Renal cortex interstitium (tissue), 11 donors: ENCODE results near the gene C14orf180. TPM values are rescaled to one million over a fixed set of nuclear protein-coding genes. Genes with fewer than 3 reads are reported as not detected.
"Not testable (repeated sequence)": the region's sequence is repeated elsewhere in the genome, so short reads cannot be mapped to it uniquely, and the experiment has no call there.

Experiments
- DNase-seq, 11 donors: peaks; one replicate each; pipeline ENCODE4 v3.0.0-alpha.2; 2013; ENCODE audit warnings: low read depth in 9 of 11, low spot score in 4 of 11; ENCODE audit errors: extremely low read depth in 1 of 11
- polyA plus RNA-seq, 3 donors: library from polyadenylated mRNA; unstranded; fragments of 120-200 nt; gene quantifications; one replicate each; pipeline ENCODE4 v1.2.1, GENCODE V29; 2013; ENCODE audit not compliant: insufficient read length in 3 of 3

The C14orf180 gene
- polyA plus RNA-seq, 3 donors: not detected

DNA sequence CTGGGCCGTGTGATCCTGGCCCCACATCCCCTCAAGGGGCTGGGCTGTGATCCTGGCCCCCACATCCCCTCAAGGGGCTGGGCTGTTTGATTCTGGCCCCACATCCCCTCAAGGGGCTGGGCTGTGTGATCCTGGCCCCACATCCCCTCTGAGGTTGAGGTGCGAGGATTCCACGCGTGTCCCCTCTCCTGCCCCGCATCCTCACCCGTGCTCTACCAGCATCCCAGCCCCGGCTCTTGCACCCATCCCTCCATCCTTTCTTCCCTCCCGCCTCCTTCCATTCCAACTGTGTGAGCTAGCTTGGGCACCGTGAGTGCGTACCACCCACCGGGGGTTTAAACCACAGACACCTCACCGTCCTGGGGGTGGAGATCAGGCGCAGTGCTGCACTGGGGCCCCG, 56.2 kb downstream of the C14orf180 start:
- DNase-seq: no peak

DNA sequence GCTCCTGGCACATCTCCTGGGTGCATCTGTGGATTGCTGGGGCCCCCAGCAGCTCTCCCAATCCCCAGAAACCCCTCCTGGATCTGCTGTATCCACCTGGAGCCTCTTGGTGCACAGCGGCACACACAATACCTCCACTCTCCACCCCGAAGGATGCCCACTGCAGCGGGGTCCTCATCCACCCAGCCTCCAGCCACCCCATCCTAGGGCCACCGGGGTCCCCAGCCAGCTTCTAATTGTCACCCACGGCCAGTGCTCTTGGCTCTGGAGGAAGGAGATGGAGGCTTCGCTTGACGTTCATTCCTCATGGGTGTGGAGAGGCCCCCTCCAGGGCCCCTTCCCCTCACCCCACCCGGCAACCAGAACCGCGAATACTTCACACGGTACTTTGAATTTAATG, 56.6 kb downstream of the C14orf180 start:
- no peak for DNase-seq

DNA sequence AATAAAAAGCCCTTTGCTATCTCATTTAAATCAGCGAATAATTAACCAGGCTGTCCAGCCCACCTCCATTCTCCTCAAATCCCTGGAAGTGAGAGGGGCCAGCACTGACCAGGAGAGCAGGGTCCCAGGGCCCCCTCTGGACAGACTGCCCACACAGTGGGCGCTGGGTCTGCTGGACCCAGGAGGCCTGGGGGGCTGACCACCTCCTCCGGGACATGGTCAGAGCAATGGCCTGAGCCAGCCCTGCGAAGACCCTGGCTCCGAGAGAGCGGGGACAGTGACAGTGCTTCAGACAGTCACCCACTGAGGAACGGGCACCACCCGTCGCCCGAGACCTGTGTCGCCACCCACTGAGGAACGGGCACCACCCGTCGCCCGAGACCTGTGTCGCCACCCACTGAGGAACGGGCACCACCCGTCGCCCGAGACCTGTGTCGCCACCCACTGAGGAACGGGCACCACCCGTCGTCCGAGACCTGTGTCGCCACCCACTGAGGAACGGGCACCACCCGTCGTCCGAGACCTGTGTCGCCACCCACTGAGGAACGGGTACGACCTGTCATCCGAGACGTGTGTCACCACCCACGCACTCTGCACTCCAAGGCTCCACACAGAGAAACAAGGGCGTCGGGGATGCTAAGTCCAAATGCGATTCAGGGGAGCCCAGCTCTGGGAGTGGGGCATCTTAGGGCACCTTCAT, 57.4 kb downstream of the C14orf180 start:
- not testable (repeated sequence) for DNase-seq

DNA sequence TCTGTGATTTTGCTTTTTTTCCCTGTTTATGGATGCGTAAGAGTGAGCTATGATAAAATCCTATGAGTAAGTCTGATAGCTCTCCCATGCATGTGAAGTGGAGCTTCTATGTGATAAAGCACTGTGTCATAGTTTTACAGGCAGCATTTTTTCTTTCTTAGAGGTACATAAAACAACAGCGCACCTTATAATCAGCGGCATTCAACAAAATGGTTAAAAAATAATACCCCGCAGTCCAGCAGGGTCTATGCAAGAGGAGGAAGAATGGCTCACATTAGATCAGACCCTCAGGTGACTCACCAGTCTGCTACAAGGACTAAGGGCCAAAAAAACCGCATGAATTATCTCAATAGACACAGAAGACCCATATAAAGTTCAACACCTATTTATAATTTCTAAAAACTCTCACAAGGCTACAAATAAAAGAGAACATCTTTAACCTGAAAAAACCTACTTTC, 58.0 kb downstream of the C14orf180 start:
- no peak for DNase-seq

DNA sequence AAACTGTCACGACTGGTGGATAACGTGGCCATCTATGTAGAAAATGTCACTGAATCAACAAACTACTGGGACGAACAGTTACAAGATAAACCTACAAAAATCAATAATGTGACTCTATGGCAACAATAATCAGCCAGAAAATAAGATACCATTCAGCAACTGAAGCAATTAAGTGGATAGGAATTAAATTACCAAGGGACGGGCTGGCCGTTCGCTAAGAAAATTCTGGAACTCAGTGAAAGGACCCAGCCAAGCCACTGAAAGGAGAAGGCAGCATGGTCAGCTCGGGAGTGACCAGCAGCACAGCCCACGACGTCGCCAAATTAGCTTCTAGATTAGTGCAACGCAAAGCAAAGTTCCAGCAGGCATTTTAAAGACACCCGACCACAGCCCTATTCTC, 58.6 kb downstream of the C14orf180 start:
- no peak for DNase-seq

DNA sequence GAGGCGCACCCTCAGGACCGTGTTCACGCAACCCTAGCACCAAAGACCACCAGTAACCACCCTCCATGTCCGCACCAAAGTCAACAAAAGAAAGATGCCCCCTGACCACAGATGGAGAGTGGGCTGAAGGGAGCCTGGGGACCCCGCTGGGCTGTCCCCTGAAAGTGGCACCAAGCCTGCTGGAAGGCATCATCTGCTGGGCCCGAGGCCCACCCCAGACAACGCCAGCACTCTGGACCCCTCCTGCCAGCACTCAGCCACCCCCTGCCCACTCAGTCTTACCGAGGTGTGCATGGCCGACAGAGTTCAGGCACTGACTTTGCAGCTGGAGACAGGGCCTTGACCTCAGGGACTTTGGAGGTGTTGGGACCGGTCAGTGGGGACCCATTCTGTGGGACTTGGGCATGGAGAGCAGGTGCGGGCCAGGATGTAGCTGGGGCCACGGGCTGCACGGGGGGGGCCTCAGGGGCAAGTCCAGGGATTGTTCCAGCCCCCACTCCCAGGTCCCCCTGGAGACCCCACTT, 59.4 kb downstream of the C14orf180 start:
- DNase-seq: no peak

DNA sequence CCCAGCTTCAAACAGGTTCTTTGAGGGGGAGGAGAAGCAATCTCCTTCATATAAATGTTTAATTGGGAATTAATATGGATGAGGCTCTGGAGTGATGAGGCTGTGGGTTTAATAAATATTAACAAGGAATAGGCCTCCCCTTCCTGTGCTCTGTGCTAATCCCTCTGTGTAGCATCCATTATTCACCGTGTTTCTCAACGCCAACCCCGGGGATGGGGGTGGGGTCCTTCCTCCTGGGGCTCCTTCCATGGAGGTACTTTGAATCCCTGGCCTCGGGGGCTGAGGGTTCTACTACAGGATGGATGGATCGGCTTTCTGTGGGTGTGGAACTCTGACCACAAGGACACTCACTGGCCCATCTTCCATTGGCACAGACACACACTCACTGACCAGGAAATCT, 59.9 kb downstream of the C14orf180 start:
- DNase-seq: no peak

Other genes with a start within 250 kb of the C14orf180 start
- gene TMEM179, start 25.0 kb downstream of the C14orf180 start, polyA plus RNA-seq: under 1 TPM; 0.56 to 0.90 (median 0.82) TPM
- gene INF2, start 109.9 kb downstream of the C14orf180 start, polyA plus RNA-seq: 10 to 100 TPM; 36.1 to 75.3 (median 56.2) TPM
- gene ADSS1, start 144.5 kb downstream of the C14orf180 start, polyA plus RNA-seq: 10 to 100 TPM; 16.4 to 18.3 (median 17.8) TPM
- gene SIVA1, start 173.4 kb downstream of the C14orf180 start, polyA plus RNA-seq: 10 to 100 TPM; 41.7 to 89.7 (median 73.7) TPM
- 100 to 1,000 TPM; 100 to 145 (median 127) TPM for gene AKT1, start 216.0 kb downstream of the C14orf180 start, polyA plus RNA-seq
- 1 to 10 TPM; 3.9 to 4.8 (median 4.7) TPM for gene ZBTB42, start 221.3 kb downstream of the C14orf180 start, polyA plus RNA-seq